ENCODE measurements around the gene TOLLIP.
"Not testable (repeated sequence)": the region's sequence is repeated elsewhere in the genome, so short reads cannot be mapped to it uniquely, and the experiment has no call there.

DNA sequence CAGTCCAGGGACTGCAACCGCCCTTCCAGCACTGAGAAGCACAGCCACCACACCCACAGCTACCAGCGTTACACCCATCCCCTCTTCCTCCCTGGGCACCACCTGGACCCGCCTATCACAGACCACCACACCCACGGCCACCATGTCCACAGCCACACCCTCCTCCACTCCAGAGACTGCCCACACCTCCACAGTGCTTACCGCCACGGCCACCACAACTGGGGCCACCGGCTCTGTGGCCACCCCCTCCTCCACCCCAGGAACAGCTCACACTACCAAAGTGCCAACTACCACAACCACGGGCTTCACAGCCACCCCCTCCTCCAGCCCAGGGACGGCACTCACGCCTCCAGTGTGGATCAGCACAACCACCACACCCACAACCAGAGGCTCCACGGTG, 66.7 kb downstream of the TOLLIP start:
- TF ChIP-seq POLR2AphosphoS5, POLR2A, EP300 (IDR thresholded peaks at IDR 0.05): not testable (repeated sequence)
- TF ChIP-seq, protein P1, sequence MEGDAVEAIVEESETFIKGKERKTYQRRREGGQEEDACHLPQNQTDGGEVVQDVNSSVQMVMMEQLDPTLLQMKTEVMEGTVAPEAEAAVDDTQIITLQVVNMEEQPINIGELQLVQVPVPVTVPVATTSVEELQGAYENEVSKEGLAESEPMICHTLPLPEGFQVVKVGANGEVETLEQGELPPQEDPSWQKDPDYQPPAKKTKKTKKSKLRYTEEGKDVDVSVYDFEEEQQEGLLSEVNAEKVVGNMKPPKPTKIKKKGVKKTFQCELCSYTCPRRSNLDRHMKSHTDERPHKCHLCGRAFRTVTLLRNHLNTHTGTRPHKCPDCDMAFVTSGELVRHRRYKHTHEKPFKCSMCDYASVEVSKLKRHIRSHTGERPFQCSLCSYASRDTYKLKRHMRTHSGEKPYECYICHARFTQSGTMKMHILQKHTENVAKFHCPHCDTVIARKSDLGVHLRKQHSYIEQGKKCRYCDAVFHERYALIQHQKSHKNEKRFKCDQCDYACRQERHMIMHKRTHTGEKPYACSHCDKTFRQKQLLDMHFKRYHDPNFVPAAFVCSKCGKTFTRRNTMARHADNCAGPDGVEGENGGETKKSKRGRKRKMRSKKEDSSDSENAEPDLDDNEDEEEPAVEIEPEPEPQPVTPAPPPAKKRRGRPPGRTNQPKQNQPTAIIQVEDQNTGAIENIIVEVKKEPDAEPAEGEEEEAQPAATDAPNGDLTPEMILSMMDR (IDR thresholded peaks at IDR 0.05), result not testable (repeated sequence)
